IPS DF 6.9 (cell line): ENCODE measurements around the gene RNASE2.
"Not testable (repeated sequence)": the region's sequence is repeated elsewhere in the genome, so short reads cannot be mapped to it uniquely, and the experiment has no call there.

ENCODE experiments used
- DNase-seq: peaks from one replicate; pipeline ENCODE4 v3.0.0-alpha.2; 2013; ENCODE audit warnings: low read depth, low spot score
- H3K27ac ChIP-seq: one replicate; pipeline ENCODE4 v1.5.1; 2013; ENCODE audit warnings: low read length, control low read depth
- H3K27me3 ChIP-seq: 2 replicates; pipeline ENCODE4 v1.6.1; 2013; ENCODE audit warnings: mild to moderate bottlenecking, low read length; ENCODE audit not compliant: control insufficient read depth, insufficient read depth
- H3K36me3 ChIP-seq: 2 replicates; pipeline ENCODE4 v1.6.1; 2013; ENCODE audit warnings: low read length; ENCODE audit not compliant: control insufficient read depth, insufficient read depth
- H3K4me1 ChIP-seq: 2 replicates; pipeline ENCODE4 v1.6.1; 2013; ENCODE audit warnings: low read length; ENCODE audit not compliant: control insufficient read depth, insufficient read depth
- H3K4me3 ChIP-seq: 2 replicates; pipeline ENCODE4 v1.5.1; 2013; ENCODE audit warnings: mild to moderate bottlenecking, low read length
- H3K9me3 ChIP-seq: 2 replicates; pipeline ENCODE4 v1.6.1; 2013; ENCODE audit warnings: low read length, inconsistent platforms; ENCODE audit not compliant: control insufficient read depth, insufficient read depth
- WGBS: extraction: QIAGEN DNeasy Blood & Tissue Kit; methylation state at CpG from one replicate; pipeline ENCODE4 v1.1.7; 2013; ENCODE audit warnings: mixed read lengths, missing lambda C conversion rate; ENCODE audit not compliant: insufficient read length, insufficient coverage; 5-methylcytosine and 5-hydroxymethylcytosine counted together

The RNASE2 gene

DNA sequence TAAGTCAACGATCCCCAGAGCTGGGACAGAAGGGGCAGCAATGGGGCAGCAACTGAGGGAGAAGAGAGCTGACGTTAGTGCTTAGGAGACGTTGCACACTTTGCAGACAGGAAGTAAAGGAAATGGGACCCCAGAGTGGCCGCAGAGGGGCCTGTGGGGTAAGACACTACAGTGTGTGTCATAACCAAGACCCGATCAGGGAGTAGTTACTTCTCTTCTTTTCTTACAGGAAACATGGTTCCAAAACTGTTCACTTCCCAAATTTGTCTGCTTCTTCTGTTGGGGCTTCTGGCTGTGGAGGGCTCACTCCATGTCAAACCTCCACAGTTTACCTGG is 219 bp downstream of the RNASE2 start:
- H3K4me3 ChIP-seq, H3K27ac ChIP-seq, DNase-seq, H3K9me3 ChIP-seq, H3K4me1 ChIP-seq, H3K36me3 ChIP-seq, H3K27me3 ChIP-seq: not testable (repeated sequence)
- no CpG with 5 or more reads among the region's 5 CpGs for WGBS

DNA sequence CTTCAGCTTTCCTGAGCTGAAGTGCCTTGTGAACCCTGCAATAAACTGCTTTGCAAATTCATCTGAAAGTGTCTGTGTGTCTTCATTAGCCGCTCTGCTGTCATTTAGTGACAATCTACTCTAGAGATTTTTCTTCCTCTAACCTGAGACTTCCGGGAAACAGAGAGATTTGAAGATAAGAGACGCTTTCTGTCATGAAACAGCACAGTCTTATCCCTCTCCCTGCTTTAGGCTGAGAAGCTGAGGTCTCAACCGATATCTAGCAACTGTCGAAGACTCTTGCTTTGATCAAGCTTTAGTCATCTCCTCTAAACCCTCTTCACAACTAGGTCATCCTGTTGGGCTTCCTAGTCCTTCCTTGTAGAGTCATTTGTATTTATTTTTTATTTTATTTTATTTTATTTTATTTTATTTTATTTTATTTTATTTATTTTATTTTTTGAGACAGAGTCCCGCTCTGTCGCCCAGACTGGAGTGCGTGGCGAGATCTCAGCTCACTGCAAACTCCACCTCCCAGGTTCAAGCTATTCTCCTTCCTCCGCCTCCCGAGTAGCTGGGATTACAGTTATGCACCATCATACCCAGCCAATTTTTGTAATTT is 1.2 kb downstream of the RNASE2 start:
- no CpG with 5 or more reads among the region's 11 CpGs for WGBS

DNA sequence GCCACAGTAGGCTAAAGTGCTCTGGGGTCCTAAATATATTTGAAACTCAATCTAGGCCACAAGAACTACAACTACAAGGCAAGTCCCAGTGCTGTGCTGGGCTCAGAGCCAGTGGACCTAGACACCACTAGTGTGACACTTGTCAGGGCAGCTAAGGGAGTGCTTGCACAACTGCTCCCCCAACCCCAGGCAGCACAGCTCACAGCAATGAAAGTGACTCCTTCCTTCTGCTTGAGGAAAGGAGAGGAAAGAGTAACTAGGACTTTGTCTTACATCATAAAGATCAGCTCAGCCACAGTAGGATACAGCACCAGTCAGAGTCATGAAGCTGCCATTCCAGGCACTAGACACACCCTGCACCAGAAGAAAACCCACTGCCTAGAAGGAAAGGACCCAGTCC is 3.7 kb downstream of the RNASE2 start:
- not testable (repeated sequence) for H3K36me3 ChIP-seq, H3K4me3 ChIP-seq, H3K27ac ChIP-seq, DNase-seq, H3K4me1 ChIP-seq, H3K27me3 ChIP-seq, H3K9me3 ChIP-seq

More for the DNA sequence above, 1.2 kb downstream of the RNASE2 start:
- Histone ChIP-seq H3K9me3 (no peaks in the 10 kb centered on the region), H3K4me3 (no peak overlapping the region), H3K36me3 (no peaks in the 10 kb centered on the region), H3K4me1 (no peaks in the 10 kb centered on the region), H3K27ac (no peak overlapping the region), H3K27me3 (no peaks in the 10 kb centered on the region)
- no peak for DNase-seq

DNA sequence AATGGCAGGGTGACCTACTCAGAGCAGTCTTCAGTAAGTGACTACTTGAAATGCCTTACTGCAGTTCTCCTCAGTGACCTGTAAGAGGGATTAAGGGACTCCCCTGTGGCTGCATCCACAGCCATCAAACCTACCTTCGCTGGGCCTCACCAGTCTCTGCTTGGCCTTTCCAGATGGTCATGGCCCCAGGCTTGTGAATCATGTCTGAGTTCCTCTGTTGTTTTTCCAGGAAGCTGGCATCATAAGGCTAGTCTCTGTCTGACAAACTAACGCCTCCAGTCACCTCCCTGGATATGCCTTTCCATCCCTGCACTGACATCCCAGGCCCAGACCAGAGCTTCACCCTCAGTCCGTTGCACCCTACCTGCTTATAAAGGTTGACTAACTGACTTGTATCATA is 14.0 kb downstream of the RNASE2 start:
- Histone ChIP-seq H3K9me3 (no peaks in the 10 kb centered on the region), H3K36me3 (no peaks in the 10 kb centered on the region), H3K4me3 (no peak overlapping the region), H3K27ac (no peak overlapping the region), H3K27me3 (no peaks in the 10 kb centered on the region), H3K4me1 (peaks cover 6% of the 10 kb centered on the region; the same call in 1 of the 2 replicates)
- no CpG with 5 or more reads among the region's 3 CpGs for WGBS
- no peak for DNase-seq

DNA sequence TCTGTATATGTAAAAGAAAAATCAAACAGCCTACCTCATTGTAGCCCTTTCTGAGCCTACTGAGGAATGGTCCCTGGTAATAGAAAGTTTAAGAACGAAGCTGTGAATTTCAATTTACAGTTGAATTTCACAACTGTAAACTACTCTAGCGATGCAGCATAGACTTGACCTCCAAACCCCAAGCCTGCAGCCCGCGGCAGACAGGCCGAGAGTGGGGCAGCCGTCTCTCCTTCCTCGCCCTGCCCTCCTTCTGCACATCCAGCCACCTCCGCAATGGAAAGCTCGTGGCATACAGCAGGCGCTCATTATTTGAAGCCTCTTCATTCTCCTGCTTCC is 15.3 kb downstream of the RNASE2 start:
- Histone ChIP-seq H3K36me3 (no peaks in the 10 kb centered on the region), H3K27ac (no peak overlapping the region), H3K4me3 (peak overlapping the region; percentile 8; the same call in 1 of the 2 replicates), H3K4me1 (peaks cover 6% of the 10 kb centered on the region; the same call in 1 of the 2 replicates), H3K27me3 (no peaks in the 10 kb centered on the region), H3K9me3 (no peaks in the 10 kb centered on the region)
- DNase-seq: no peak
- WGBS: no CpG with 5 or more reads among the region's 10 CpGs

DNA sequence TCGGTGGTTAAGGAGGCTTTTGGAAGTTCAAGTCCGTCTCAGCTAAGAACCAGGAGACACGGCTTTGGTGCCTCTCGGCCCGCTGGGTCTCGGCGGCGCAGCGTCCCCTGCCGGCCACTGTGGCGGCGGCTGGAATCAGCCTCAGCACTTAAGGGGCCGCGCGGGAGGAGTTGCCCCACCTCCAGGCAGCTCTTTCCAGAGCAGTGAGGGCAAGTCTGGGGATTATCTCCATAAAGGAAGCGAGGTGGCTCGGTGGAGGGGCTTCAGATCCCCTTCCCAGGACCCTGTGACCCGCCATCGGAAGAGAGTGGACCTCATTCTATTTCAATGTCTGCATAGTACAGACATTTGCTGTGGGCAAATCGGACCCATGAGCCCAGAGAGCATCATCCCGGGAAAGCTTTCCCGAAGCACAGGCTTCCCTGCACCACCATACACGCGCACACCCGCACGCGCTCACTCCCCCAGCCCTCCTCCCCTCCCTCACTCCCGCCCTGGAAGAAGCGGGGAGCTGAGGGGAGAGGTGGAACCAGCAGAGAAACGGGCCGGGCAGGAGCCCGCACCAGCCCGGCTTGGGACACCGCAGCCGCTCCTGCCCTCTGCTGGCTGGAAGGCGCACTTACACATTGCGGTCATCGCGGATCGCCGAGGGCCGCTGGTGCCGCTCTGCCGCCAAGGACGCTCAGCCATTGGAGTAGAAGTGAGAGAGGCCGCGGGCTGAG is 15.9 kb downstream of the RNASE2 start:
- no CpG with 5 or more reads among the region's 47 CpGs for WGBS
- H3K4me3 ChIP-seq: peak overlapping the region; percentile 47; the same call in 1 of the 2 replicates
- no peaks in the 10 kb centered on the region for H3K36me3 ChIP-seq
- peak; percentile 77 for DNase-seq
- H3K4me1 ChIP-seq: peaks cover 6% of the 10 kb centered on the region; the same call in 1 of the 2 replicates
- no peaks in the 10 kb centered on the region for H3K27me3 ChIP-seq
- no peak overlapping the region for H3K27ac ChIP-seq
- H3K9me3 ChIP-seq: no peaks in the 10 kb centered on the region

DNA sequence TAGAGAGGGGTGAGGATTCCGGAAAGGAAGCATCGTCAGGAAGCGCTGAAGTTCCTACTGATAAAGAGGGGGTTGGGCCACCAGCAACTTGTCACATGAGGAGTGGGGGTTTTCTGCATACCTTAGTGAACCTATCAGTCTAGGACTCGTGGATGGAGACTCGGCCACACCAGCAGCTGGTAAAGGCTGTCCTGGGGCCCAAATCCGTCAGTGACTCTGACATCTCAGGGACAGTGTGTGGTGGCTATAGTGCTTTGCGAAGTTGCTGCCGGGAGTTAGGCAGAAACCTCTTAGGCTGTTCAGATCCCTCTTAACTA is 16.4 kb downstream of the RNASE2 start:
- no peak for DNase-seq
- peak overlapping the region; percentile 21 for H3K4me3 ChIP-seq
- no peaks in the 10 kb centered on the region for H3K27me3 ChIP-seq
- H3K9me3 ChIP-seq: no peaks in the 10 kb centered on the region
- WGBS: no CpG with 5 or more reads among the region's 8 CpGs
- no peak overlapping the region for H3K27ac ChIP-seq
- H3K36me3 ChIP-seq: no peaks in the 10 kb centered on the region
- peaks cover 6% of the 10 kb centered on the region; the same call in 1 of the 2 replicates for H3K4me1 ChIP-seq

DNA sequence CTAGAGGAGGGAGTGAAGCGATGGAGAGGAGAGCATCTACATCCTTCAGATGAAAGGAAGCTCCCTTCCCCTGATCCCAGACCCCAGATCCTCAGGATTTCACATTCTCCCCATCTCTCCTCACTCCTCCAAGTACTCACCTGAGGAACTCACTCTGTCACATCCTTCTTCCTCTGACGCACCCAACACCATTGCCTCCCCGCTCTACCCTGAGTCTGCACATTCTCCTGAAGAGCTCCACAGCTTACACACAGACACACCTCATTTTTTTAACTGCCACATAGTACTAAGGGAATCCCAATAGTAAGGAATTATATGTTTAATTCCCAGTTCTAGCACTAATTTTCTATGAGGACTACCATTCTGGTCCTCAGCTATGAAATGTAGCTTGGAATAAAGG is 18.2 kb downstream of the RNASE2 start:
- no peaks in the 10 kb centered on the region for H3K27me3 ChIP-seq
- H3K9me3 ChIP-seq: no peaks in the 10 kb centered on the region
- DNase-seq: no peak
- H3K27ac ChIP-seq: no peak overlapping the region
- H3K4me3 ChIP-seq: no peak overlapping the region
- no CpG with 5 or more reads among the region's 3 CpGs for WGBS
- H3K36me3 ChIP-seq: no peaks in the 10 kb centered on the region
- peaks cover 6% of the 10 kb centered on the region; the same call in 1 of the 2 replicates for H3K4me1 ChIP-seq

DNA sequence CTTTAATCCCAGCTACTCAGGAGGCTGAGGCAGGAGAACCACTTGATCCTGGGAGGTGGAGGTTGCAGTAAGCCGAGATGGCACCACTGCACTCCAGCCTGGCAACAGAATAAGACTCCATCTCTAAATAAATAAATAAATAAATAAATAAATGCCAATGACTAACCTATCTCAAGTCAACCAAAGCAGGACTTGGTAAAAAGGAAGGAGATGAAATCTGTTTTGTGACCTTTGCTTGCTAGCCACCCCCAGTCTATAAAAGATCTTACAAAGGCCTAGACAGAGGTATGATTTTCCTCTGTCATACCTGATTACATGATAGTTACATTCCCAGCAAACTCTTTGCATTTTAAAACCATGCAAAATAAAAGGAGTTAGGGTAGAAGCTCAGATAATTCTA is 21.0 kb downstream of the RNASE2 start:
- WGBS: no CpG with 5 or more reads among the region's 1 CpG
- Histone ChIP-seq H3K4me3 (no peak overlapping the region), H3K4me1 (peaks cover 4% of the 10 kb centered on the region; the same call in 1 of the 2 replicates)

DNA sequence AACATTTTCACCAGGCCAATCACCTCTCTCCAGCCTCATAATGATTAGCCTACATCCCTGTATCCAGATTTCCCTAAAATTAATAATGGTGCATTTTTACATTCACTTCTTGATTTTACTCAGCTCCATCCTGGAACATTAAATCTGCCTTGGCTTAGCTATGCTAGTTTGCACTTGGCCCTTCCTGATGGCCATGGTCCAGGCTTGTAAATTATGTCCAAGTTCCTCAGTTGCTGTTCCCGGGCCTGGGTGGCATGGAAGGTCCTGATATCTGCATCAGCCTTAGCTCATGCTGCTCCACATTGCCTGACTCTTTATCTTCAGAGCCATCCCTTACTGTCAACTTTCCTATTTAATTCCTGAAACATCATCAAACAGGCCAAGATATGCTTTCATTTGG is 23.4 kb downstream of the RNASE2 start:
- H3K27me3 ChIP-seq: no peaks in the 10 kb centered on the region; the same call in 1 of the 2 replicates
- H3K27ac ChIP-seq: no peak overlapping the region
- H3K4me3 ChIP-seq: no peak overlapping the region
- no peaks in the 10 kb centered on the region for H3K9me3 ChIP-seq
- WGBS: no CpG with 5 or more reads among the region's 1 CpG
- no peak for DNase-seq
- H3K36me3 ChIP-seq: no peaks in the 10 kb centered on the region
- H3K4me1 ChIP-seq: no peaks in the 10 kb centered on the region

More for the DNA sequence above, 21.0 kb downstream of the RNASE2 start:
- no peak for DNase-seq
- no peak overlapping the region for H3K27ac ChIP-seq
- H3K36me3 ChIP-seq: no peaks in the 10 kb centered on the region
- H3K27me3 ChIP-seq: no peaks in the 10 kb centered on the region
- H3K9me3 ChIP-seq: no peaks in the 10 kb centered on the region

DNA sequence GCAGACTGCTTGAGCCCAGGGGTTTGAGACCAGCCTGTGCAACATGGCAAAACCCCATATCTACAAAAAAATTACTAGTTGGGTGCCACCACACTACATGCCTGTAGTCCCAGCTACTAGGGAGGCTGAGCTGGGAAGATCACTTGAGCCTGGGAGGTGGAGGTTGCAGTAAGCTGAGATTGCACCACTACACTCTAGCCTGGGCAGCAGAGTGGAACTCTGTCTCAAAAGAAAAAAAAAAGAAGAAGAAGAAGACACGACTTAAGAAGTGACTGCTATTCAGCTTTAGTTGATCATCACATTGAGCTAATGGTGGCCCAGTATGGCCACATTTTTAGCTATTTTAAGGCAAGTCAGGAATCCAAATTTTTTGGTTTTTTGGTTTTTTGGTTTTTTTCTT is 25.6 kb downstream of the RNASE2 start:
- Histone ChIP-seq H3K4me1 (no peaks in the 10 kb centered on the region), H3K27ac (no peak overlapping the region), H3K27me3 (no peaks in the 10 kb centered on the region; the same call in 1 of the 2 replicates), H3K9me3 (no peaks in the 10 kb centered on the region), H3K36me3 (no peaks in the 10 kb centered on the region), H3K4me3 (no peak overlapping the region)
- WGBS: no CpG with 5 or more reads among the region's 1 CpG
- no peak for DNase-seq
